H1 (cell line): ENCODE results near the gene PPIA. TPM values are rescaled to one million over a fixed set of nuclear protein-coding genes. Genes with fewer than 3 reads are reported as not detected.

Experiments
- CBX5 ChIP-seq: fragments of 300-800, 300-1000 bp; sonication (generic); IDR thresholded peaks from 2 replicates; pipeline ENCODE4 v1.7.1; 2016; ENCODE audit warnings: antibody characterized with exemption, low read length, low read depth
- E2F6 ChIP-seq: IDR thresholded peaks from 2 replicates; pipeline ENCODE4 v1.6.1; 2012; ENCODE audit warnings: inconsistent platforms
- JUND ChIP-seq: IDR thresholded peaks from 2 replicates; pipeline ENCODE4 v1.6.1; 2011; ENCODE audit warnings: mild to moderate bottlenecking, improper control_type of control experiment, low read length
- polyA plus RNA-seq, 7 experiments: library from polyadenylated mRNA; depleted of rRNA in 3 of 7; stranded (reverse) in 5 of 7; unstranded in 2 of 7; fragments of >200 nt in 5 of 7; fragments of 200-250 nt in 2 of 7; gene quantifications; 1 replicate in 5 of 7; 2 replicates in 1 of 7; 4 replicates in 1 of 7; pipeline versions ENCODE4 v1.2.1 to v1.2.3, GENCODE V29; 2011 to 2013; ENCODE audit warnings: missing spikeins in 2 of 7, mixed read lengths in 2 of 7
- total RNA-seq: library from RNA; stranded (reverse); fragmentation: NEBNext Ultra II Directional; extraction: Animal tissue kit (Norgen Biotek cat#: 25700); gene quantifications from 2 replicates; pipeline ENCODE4 v1.2.1, GENCODE V29; 2021
- TF ChIP-seq, protein P1 (sequence below): IDR thresholded peaks from 2 replicates; pipeline ENCODE4 v1.6.1; 2012; ENCODE audit warnings: inconsistent platforms

Gene PPIA
- total and polyA plus RNA-seq, 2 of the 8 experiments (the other 6 are each of a cell fraction or from before 2014, with no cell fraction given), result 2,865 to 5,394 TPM

GRCh38 chr7:44782460-44782859 lies 14.0 kb upstream of the PPIA start (continued):
- TF ChIP-seq CBX5, result no peak
- no peak for TF ChIP-seq E2F6
- no peak for TF ChIP-seq JUND
- TF ChIP-seq, protein P1, sequence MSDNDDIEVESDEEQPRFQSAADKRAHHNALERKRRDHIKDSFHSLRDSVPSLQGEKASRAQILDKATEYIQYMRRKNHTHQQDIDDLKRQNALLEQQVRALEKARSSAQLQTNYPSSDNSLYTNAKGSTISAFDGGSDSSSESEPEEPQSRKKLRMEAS, result no peak
